H1 (cell line): Measurements from ENCODE around the gene SLC25A38. TPM values are rescaled to one million over a fixed set of nuclear protein-coding genes. Genes with fewer than 3 reads are reported as not detected.

Experiments
- CTCF ChIA-PET: fragments of 300-600 bp; sonication (Branson Sonifier 250); formaldehyde crosslinking; loops from one replicate; lab custom pipeline; 2021; ENCODE audit not compliant: partially characterized antibody; lab: Charles Lee
- POLR2A ChIA-PET: fragments of 300-600 bp; sonication (Branson Sonifier 250); formaldehyde crosslinking; loops from one replicate; lab custom pipeline; 2021; ENCODE audit warnings: inconsistent platforms; ENCODE audit not compliant: partially characterized antibody; lab: Charles Lee
- DNase-seq, 2 experiments: peaks; one replicate each; pipeline versions ENCODE4 v3.0.0 to v3.0.0-alpha.2; 2010 to 2022; ENCODE audit warnings: low spot score in 2 of 2, low read depth in 1 of 2, mixed read lengths in 1 of 2
- FAIRE-seq: peaks from 2 replicates; lab custom pipeline; 2011; peaks lifted over from hg19 to GRCh38; lab: Jason Lieb, UNC
- H2AFZ ChIP-seq: 2 replicates; pipeline ENCODE4 v1.8.1; 2012; ENCODE audit warnings: low read length, inconsistent platforms
- H2AK5ac ChIP-seq: 2 replicates; pipeline ENCODE4 v1.6.1; 2013; ENCODE audit warnings: low read depth, low read length
- H2BK120ac ChIP-seq: replicated peaks from 2 replicates; pipeline ENCODE3; 2013; ENCODE audit warnings: low read depth, low read length, inconsistent platforms
- H2BK12ac ChIP-seq: 2 replicates; pipeline ENCODE4 v1.6.1; 2013; ENCODE audit warnings: low read depth, low read length
- H2BK15ac ChIP-seq: 2 replicates; pipeline ENCODE4 v1.6.1; 2013; ENCODE audit warnings: low read length
- H2BK20ac ChIP-seq: 2 replicates; pipeline ENCODE4 v1.6.1; 2013; ENCODE audit warnings: low read length
- H2BK5ac ChIP-seq: 2 replicates; pipeline ENCODE4 v1.6.1; 2013; ENCODE audit warnings: low read depth, low read length
- H3K14ac ChIP-seq: 2 replicates; pipeline ENCODE4 v1.6.1; 2013; ENCODE audit warnings: inconsistent platforms; ENCODE audit not compliant: insufficient read length
- H3K18ac ChIP-seq: 2 replicates; pipeline ENCODE4 v1.6.1; 2013; ENCODE audit warnings: low read length; ENCODE audit errors: extremely low read depth
- H3K23ac ChIP-seq: 2 replicates; pipeline ENCODE4 v1.6.1; 2013; ENCODE audit warnings: inconsistent platforms; ENCODE audit not compliant: insufficient read length
- H3K23me2 ChIP-seq: 2 replicates; pipeline ENCODE4 v1.6.1; 2013; ENCODE audit warnings: low read depth, low read length
- H3K27ac ChIP-seq: 2 replicates; pipeline ENCODE4 v1.6.1; 2011; ENCODE audit warnings: low read depth, low read length, inconsistent platforms
- H3K27me3 ChIP-seq, 4 experiments: replicated peaks in 1 of 4; 1 replicate in 1 of 4; 2 replicates in 3 of 4; pipeline versions ENCODE4 v1.6.1 to v1.8.1; 2011 to 2013; ENCODE audit warnings: low read length in 3 of 4, mild to moderate bottlenecking in 3 of 4, inconsistent platforms in 2 of 4, mixed read lengths in 2 of 4, moderate library complexity in 1 of 4; ENCODE audit not compliant: control insufficient read depth in 3 of 4, insufficient read depth in 3 of 4; ENCODE audit errors: extremely low read depth in 1 of 4
- H3K36me3 ChIP-seq, 4 experiments: 2 replicates each; pipeline versions ENCODE4 v1.6.1 to v1.8.1; 2011 to 2013; ENCODE audit warnings: mild to moderate bottlenecking in 4 of 4, low read length in 3 of 4, moderate library complexity in 2 of 4, control low read depth in 1 of 4, inconsistent platforms in 1 of 4; ENCODE audit not compliant: insufficient read depth in 4 of 4, control insufficient read depth in 2 of 4
- H3K4ac ChIP-seq: replicated peaks from 2 replicates; pipeline ENCODE3; 2013; ENCODE audit warnings: low read length, low read depth, mixed read lengths, inconsistent platforms; ENCODE audit not compliant: insufficient read length
- H3K4me1 ChIP-seq, 4 experiments: replicated peaks in 1 of 4; 1 replicate in 1 of 4; 2 replicates in 3 of 4; pipeline versions ENCODE4 v1.6.1 to v1.8.1; 2011 to 2013; ENCODE audit warnings: low read length in 3 of 4, inconsistent platforms in 2 of 4, mixed read lengths in 1 of 4; ENCODE audit not compliant: insufficient read depth in 4 of 4, control insufficient read depth in 3 of 4
- H3K4me2 ChIP-seq, 2 experiments: 2 replicates each; pipeline versions ENCODE4 v1.6.1 to v1.8.1; 2011 to 2013; ENCODE audit warnings: low read depth in 2 of 2, low read length in 2 of 2, control low read depth in 1 of 2, inconsistent platforms in 1 of 2, mild to moderate bottlenecking in 1 of 2; ENCODE audit not compliant: insufficient read depth in 1 of 2
- H3K4me3 ChIP-seq, 4 experiments: fragments of 200-600, 300-600 bp in 1 of 4; sonication (generic), shearing (Covaris generic), sonication (Bioruptor Twin) in 1 of 4; 2 replicates each; pipeline versions ENCODE4 v1.5.1 to v1.8.1; 2011 to 2016; ENCODE audit warnings: low read length in 4 of 4, low read depth in 3 of 4, control low read depth in 2 of 4, inconsistent platforms in 2 of 4, mild to moderate bottlenecking in 2 of 4, mixed read lengths in 1 of 4, moderate library complexity in 1 of 4; ENCODE audit not compliant: insufficient read depth in 2 of 4; ENCODE audit errors: extremely low read depth in 1 of 4
- H3K56ac ChIP-seq: replicated peaks from 2 replicates; pipeline ENCODE3; 2013; ENCODE audit warnings: low read depth, mild to moderate bottlenecking, mixed read lengths, low read length, inconsistent platforms; ENCODE audit not compliant: insufficient read length
- H3K79me1 ChIP-seq: 2 replicates; pipeline ENCODE4 v1.6.1; 2013; ENCODE audit warnings: low read depth, low read length, control low read depth
- H3K79me2 ChIP-seq, 2 experiments: 2 replicates each; pipeline versions ENCODE4 v1.6.1 to v1.8.1; 2012 to 2013; ENCODE audit warnings: low read length in 2 of 2, mild to moderate bottlenecking in 2 of 2, inconsistent platforms in 1 of 2; ENCODE audit not compliant: insufficient read depth in 2 of 2, control insufficient read depth in 1 of 2
- H3K9ac ChIP-seq, 4 experiments: replicated peaks in 1 of 4; 1 replicate in 1 of 4; 2 replicates in 3 of 4; pipeline versions ENCODE4 v1.6.1 to v1.8.1; 2011 to 2013; ENCODE audit warnings: low read depth in 3 of 4, low read length in 3 of 4, control low read depth in 2 of 4, mild to moderate bottlenecking in 2 of 4, moderate library complexity in 2 of 4, inconsistent platforms in 1 of 4; ENCODE audit errors: extremely low read depth in 1 of 4
- H3K9me3 ChIP-seq, 2 experiments: 2 replicates each; pipeline versions ENCODE4 v1.6.1 to v1.8.1; 2012 to 2013; ENCODE audit warnings: mild to moderate bottlenecking in 2 of 2, moderate library complexity in 2 of 2, control low read depth in 1 of 2, inconsistent platforms in 1 of 2, low read depth in 1 of 2, low read length in 1 of 2, mixed read lengths in 1 of 2; ENCODE audit not compliant: insufficient read depth in 2 of 2
- H4K20me1 ChIP-seq, 2 experiments: replicated peaks in 1 of 2; 2 replicates each; pipeline versions ENCODE3 to v1.8.1; 2011 to 2013; ENCODE audit warnings: inconsistent platforms in 2 of 2, low read length in 2 of 2, mild to moderate bottlenecking in 1 of 2; ENCODE audit not compliant: insufficient read depth in 2 of 2, control insufficient read depth in 1 of 2
- H4K5ac ChIP-seq: 2 replicates; pipeline ENCODE4 v1.6.1; 2013; ENCODE audit warnings: low read length, low read depth, mixed read lengths, inconsistent platforms; ENCODE audit not compliant: insufficient read length
- H4K8ac ChIP-seq: 2 replicates; pipeline ENCODE4 v1.8.0; 2013; ENCODE audit warnings: mild to moderate bottlenecking, moderate library complexity, low read length, inconsistent platforms; ENCODE audit not compliant: insufficient read depth; ENCODE audit errors: extremely low read depth
- H4K91ac ChIP-seq: replicated peaks from 2 replicates; pipeline ENCODE3; 2013; ENCODE audit warnings: low read length, mixed read lengths, inconsistent platforms; ENCODE audit not compliant: insufficient read length
- BACH1 ChIP-seq: IDR thresholded peaks from 2 replicates; pipeline ENCODE4 v1.6.1; 2012; ENCODE audit warnings: low read length, improper control_type of control experiment
- CREB1 ChIP-seq: IDR thresholded peaks from 2 replicates; pipeline ENCODE4 v1.6.1; 2012; ENCODE audit warnings: inconsistent platforms
- EZH2 ChIP-seq: fragments of 200-600 bp; sonication (generic); IDR thresholded peaks from 2 replicates; pipeline ENCODE4 v1.7.1; 2012; ENCODE audit warnings: low read depth, mild to moderate bottlenecking, moderate library complexity, low read length, inconsistent platforms; ENCODE audit not compliant: severe bottlenecking
- SIN3A ChIP-seq, 2 experiments: IDR thresholded peaks in 1 of 2; conservative IDR thresholded peaks in 1 of 2; 2 replicates each; pipeline ENCODE4 v1.6.1; 2011 to 2012; ENCODE audit warnings: low read length in 2 of 2, improper control_type of control experiment in 1 of 2, low read depth in 1 of 2, mild to moderate bottlenecking in 1 of 2
- SIX5 ChIP-seq: IDR thresholded peaks from 2 replicates; pipeline ENCODE4 v1.6.1; 2011; ENCODE audit warnings: mild to moderate bottlenecking, low read depth, low read length
- SP4 ChIP-seq: IDR thresholded peaks from 2 replicates; pipeline ENCODE4 v1.6.1; 2012; ENCODE audit warnings: low read length, inconsistent platforms
- WGBS, 2 experiments: shearing (Covaris generic) in 1 of 2; methylation state at CpG; one replicate each; pipeline versions ENCODE4 v1.1.6 to v1.1.7; 2013 to 2015; ENCODE audit warnings: low lambda C conversion rate in 2 of 2, mixed read lengths in 2 of 2, inconsistent platforms in 1 of 2, low coverage in 1 of 2, missing lambda C conversion rate in 1 of 2; ENCODE audit not compliant: insufficient replicate concordance in 2 of 2, insufficient coverage in 1 of 2, insufficient read length in 1 of 2; ENCODE audit errors: extremely low coverage in 1 of 2, missing lambda C conversion rate in 1 of 2; 5-methylcytosine and 5-hydroxymethylcytosine counted together
- polyA plus RNA-seq, 7 experiments: library from polyadenylated mRNA; depleted of rRNA in 3 of 7; stranded (reverse) in 5 of 7; unstranded in 2 of 7; fragments of >200 nt in 5 of 7; fragments of 200-250 nt in 2 of 7; gene quantifications; 1 replicate in 5 of 7; 2 replicates in 1 of 7; 4 replicates in 1 of 7; pipeline versions ENCODE4 v1.2.1 to v1.2.3, GENCODE V29; 2011 to 2013; ENCODE audit warnings: missing spikeins in 2 of 7, mixed read lengths in 2 of 7
- total RNA-seq: library from RNA; stranded (reverse); fragmentation: NEBNext Ultra II Directional; extraction: Animal tissue kit (Norgen Biotek cat#: 25700); gene quantifications from 2 replicates; pipeline ENCODE4 v1.2.1, GENCODE V29; 2021

SLC25A38 gene
- total and polyA plus RNA-seq, 2 of the 8 experiments (the other 6 are each of a cell fraction or from before 2014, with no cell fraction given): 41.2 to 45.8 TPM

DNA sequence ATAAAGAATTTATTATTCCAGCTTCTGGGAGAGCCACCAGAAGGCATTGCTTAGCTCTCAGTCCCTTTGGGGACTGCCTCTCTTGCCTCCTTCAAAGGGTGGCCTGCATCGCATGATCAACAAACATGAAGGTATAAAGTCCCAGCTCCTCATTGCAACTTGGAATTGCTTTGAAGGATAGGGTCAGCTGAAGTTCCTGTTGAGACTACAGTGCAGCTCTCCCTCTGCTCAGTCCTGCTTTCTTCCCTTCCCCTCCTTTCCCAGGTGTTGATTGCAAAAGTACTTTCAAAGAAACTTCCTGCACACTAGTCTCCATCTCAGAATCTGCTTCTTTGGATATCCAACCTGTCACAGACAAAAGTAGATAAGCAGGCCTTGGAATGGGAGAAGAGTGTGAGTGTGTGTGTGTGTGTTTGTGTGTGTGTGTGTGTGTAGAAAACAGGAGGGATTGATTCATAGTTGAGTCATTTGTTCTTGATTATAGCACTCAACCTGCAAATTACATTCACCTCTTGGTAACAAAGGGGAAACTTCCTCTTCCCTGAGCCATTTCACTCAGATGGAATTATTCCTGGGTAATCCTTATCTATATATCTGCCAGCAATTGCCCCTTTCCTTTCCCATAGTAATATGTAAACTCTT, 40.0 kb upstream of the SLC25A38 start:
- Histone ChIP-seq H2BK5ac (no peak overlapping the region), H3K79me1 (no peaks in the 10 kb centered on the region), H4K5ac (no peak overlapping the region), H4K91ac (no peak overlapping the region), H3K4me3 (no peak overlapping the region), H3K4ac (no peak overlapping the region), H4K8ac (no peak overlapping the region), H3K56ac (no peak overlapping the region), H3K9me3 (no peaks in the 10 kb centered on the region), H4K20me1 (no peaks in the 10 kb centered on the region), H3K79me2 (no peaks in the 10 kb centered on the region), H3K23me2 (no peaks in the 10 kb centered on the region), H3K18ac (no peak overlapping the region), H3K14ac (no peak overlapping the region), H3K27ac (no peak overlapping the region), H3K36me3 (no peaks in the 10 kb centered on the region), H2AK5ac (no peak overlapping the region), H2BK15ac (no peak overlapping the region), H3K4me1 (peaks cover 0 to 4% (median 1%) of the 10 kb centered on the region in 4 experiments; a peak in 2 of 7 replicates), H2BK20ac (no peak overlapping the region), H2AFZ (peak overlapping the region; percentile 46; the same call in 1 of the 2 replicates), H2BK120ac (no peak overlapping the region), H3K9ac (peak overlapping the region in 1 of 4 experiments; percentile 34; a peak in 1 of 7 replicates), H3K23ac (no peak overlapping the region), H2BK12ac (no peak overlapping the region), H3K27me3 (no peaks in the 10 kb centered on the region), H3K4me2 (no peak overlapping the region)
- TF ChIP-seq CREB1 (no peak), SP4 (no peak), SIX5 (no peak), BACH1 (no peak), SIN3A (conservative IDR thresholded peaks at IDR 0.05 in 1 of 2, IDR thresholded peaks at IDR 0.05 in 1 of 2; ENCODE audit: low read depth in 1 of 2, low read length in 2 of 2) (no peak), EZH2 (no peak)
- 93% methylated on average over 1 of the region's 1 CpG; no CpG with 5 or more reads in 1 of the 2 experiments for WGBS, 2 experiments
- ChIA-PET POLR2A (no interaction called here), CTCF (interaction anchor here (0.7 to 1.3 kb wide), 3 partner anchors 35 to 1965 kb away, joined by 3 to 5 read pairs (median 3); no protein-coding TSS in a partner anchor)
- DNase-seq: no peak
- no peak for FAIRE-seq
